Amniotic stem cell (primary cell): Measurements from ENCODE around the gene TMEM132A.

Source experiments
- DNase-seq: peaks from one replicate; lab custom pipeline; 2025; lab: John Stamatoyannopoulos, UW

TMEM132A gene

GRCh38 chr11:60923326-60923725, 934 bp upstream of the TMEM132A start:
- no peak for DNase-seq

DNA sequence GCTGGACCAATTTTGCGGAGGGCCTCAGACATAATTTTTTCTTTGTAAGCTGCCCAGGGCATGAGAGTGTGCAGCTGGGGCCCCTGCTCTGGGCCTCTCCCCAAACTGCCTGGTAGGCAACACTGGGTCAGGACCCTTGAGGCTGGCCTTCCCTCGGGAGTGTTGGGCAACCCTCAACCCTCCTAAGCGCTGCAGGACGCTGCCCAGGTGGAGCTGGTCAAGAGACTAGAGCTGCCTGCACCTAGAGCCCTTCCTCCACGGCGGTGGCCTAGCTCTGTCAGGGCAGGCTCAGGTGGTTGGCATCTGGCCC, 505 bp upstream of the TMEM132A start:
- DNase-seq: no peak

- no peak for DNase-seq
Measured at GRCh38 chr11:60924906-60925853, 920 bp downstream of the TMEM132A start.

GRCh38 chr11:60925868-60926267, 1.6 kb downstream of the TMEM132A start:
- DNase-seq: peak; percentile 35

DNA sequence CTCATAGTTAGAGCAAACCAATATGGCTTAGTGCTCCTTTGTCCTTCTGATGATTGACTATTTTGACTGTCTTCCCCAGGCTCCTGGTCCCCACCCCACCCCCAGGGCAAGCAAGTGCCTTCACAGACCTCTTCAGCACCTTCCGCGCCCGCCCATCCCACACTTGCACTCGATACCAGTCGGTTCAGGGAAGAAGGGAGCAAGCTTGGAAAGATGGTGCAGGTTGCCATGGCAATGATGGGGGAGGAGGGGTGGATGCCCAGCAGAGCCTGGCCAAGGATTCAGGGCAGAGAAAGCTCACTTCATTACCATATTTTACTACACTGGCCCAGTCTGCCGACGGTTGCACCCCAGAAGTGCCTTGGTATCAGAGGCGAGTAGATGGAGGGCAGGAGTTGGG, 2.2 kb downstream of the TMEM132A start:
- no peak for DNase-seq

GRCh38 chr11:60927061-60927592, 2.9 kb downstream of the TMEM132A start:
- no peak for DNase-seq

GRCh38 chr11:60927600-60927999, 3.3 kb downstream of the TMEM132A start:
- no peak for DNase-seq

DNA sequence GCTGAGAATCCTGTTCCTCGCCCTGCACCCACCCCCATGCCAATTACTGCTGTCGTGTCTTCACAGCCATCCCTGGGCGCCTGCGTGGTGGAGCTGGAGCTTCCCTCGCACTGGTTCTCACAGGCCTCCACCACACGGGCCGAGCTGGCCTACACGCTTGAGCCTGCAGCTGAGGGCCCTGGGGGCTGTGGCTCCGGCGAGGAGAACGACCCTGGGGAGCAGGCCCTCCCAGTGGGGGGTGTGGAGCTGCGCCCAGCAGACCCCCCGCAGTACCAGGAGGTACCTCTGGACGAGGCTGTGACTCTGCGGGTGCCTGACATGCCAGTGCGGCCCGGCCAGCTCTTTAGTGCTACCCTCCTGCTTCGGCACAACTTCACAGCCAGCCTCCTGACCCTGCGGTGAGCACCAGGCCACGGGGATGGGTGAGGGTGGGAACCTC, 4.3 kb downstream of the TMEM132A start:
- no peak for DNase-seq

- no peak for DNase-seq
Measured at GRCh38 chr11:60929764-60930163, 5.5 kb downstream of the TMEM132A start.

DNA sequence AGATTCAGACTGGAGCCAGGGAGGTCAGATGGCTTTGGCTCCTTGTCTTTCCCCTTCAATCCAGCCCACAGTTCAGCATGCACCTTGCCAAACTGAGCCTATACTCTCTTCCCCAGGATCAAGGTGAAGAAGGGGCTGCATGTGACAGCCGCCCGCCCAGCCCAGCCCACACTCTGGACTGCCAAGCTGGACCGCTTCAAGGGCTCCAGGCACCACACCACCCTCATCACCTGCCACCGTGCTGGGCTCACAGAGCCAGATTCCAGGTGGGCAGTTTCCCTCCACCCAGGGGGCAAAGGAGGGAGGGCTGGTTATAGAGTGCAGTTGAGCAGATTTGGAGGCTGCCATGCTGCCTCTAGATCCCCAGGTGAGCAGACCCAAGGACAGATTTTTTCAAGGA, 6.1 kb downstream of the TMEM132A start:
- no peak for DNase-seq

- no peak for DNase-seq
Measured at GRCh38 chr11:60931917-60932316, 7.7 kb downstream of the TMEM132A start.

GRCh38 chr11:60932605-60933356, 8.5 kb downstream of the TMEM132A start:
- DNase-seq: no peak

GRCh38 chr11:60933416-60934123, 9.3 kb downstream of the TMEM132A start:
- no peak for DNase-seq

DNA sequence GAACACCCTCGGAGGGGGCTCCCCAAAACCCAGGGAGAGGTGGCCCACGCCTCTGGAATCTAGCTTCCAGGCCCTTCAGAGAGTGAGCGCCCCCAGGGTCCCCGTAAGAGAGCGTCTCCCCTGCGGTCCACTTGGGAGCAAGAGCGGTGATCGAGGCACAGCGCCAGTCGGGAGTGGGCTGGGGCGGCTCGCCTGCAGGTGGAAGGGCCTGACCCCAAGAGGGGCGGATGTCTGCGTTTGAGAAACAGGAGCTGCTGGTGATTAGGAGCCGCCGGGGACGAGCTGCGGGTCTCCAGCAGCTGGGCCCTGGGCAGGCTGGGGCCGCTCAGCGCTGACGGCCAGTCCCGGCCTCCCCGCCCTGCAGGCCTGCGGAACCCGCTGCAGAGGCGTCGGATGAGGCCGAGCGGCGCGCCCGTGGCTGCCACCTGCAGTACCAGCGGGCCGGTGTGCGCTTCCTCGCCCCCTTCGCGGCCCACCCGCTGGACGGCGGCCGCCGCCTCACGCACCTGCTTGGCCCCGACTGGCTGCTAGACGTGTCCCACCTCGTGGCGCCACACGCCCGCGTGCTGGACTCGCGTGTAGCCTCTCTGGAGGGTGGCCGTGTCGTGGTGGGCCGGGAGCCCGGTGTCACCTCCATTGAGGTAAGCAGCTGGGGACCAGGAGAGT, 10.0 kb downstream of the TMEM132A start:
- no peak for DNase-seq

GRCh38 chr11:60934790-60935605, 10.7 kb downstream of the TMEM132A start:
- DNase-seq: no peak

DNA sequence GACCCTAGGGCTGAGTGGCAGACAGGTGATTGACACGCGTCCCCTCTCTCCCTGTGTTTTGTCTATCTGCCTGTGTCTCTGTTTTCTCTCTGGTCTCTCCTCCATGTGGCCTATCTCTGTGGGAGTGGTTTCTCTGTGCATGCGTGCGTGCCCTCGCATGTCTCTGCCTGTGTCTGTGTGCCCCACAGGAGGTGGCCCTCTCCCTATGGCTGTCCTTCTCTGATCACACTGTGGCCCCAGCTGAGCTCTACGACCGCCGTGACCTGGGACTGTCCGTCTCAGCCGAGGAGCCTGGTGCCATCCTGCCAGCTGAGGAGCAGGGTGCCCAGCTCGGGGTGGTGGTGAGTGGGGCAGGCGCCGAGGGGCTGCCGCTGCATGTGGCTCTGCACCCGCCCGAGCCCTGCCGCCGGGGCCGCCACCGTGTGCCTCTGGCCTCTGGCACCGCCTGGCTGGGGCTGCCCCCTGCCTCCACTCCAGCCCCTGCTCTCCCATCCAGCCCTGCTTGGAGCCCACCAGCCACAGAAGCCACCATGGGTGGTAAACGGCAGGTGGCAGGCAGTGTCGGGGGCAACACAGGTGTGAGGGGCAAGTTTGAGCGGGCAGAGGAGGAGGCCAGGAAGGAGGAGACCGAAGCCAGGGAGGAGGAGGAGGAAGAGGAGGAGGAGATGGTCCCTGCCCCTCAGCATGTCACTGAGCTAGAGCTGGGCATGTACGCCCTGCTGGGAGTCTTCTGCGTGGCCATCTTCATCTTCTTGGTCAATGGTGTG, 11.6 kb downstream of the TMEM132A start:
- no peak for DNase-seq

- no peak for DNase-seq
Measured at GRCh38 chr11:60936467-60937143, 12.3 kb downstream of the TMEM132A start.

DNA sequence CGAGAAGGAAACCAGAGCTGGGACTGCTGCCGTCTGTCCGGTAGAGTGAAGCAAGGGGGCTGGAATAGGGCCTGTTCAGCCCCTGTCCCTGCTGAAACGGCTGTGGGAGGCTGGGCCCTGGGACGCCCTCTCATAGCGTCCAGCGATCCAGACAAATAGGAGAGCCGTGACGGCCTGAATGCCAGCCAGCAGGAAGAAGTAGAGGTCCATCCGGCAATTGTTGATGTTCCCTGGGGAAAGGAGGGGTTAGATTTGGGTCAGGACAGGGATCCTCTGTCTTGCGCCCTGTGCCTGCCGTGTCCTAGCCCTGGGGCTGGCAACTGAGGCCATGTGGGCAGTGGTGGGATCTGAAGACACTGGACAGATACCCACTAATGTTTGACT, 12.9 kb downstream of the TMEM132A start:
- DNase-seq: no peak

DNA sequence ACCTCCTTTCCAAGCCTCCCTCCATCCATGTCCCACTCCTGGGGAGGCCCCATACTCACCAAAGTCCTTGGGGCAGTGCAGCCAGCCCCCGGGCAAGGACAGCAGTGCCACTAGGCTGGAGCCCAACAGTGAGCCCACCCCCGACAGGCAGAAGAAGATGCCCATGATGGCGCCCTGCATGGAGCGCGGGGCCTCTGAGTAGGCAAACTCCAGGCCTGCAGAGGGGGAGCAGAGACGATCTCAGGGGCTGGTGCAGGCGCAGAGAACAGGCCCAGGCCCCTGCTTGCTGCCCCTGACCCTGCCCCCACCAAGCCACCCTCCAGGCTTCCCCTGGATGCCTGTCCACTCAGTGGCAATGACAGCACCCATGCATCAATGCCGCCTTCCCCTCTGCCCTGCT, 13.6 kb downstream of the TMEM132A start:
- DNase-seq: no peak

- no peak for DNase-seq
Measured at GRCh38 chr11:60938500-60938899, 14.2 kb downstream of the TMEM132A start.
